Measurements from ENCODE around the gene MYRIP. TPM values are rescaled to one million over a fixed set of nuclear protein-coding genes. Genes with fewer than 3 reads are reported as not detected.
A peak's percentile ranks its signal among the peaks of the same experiment; 100 is the strongest.

The MYRIP gene
- total RNA-seq, 1 experiment from 2014 or later, result 1.6 TPM

DNA sequence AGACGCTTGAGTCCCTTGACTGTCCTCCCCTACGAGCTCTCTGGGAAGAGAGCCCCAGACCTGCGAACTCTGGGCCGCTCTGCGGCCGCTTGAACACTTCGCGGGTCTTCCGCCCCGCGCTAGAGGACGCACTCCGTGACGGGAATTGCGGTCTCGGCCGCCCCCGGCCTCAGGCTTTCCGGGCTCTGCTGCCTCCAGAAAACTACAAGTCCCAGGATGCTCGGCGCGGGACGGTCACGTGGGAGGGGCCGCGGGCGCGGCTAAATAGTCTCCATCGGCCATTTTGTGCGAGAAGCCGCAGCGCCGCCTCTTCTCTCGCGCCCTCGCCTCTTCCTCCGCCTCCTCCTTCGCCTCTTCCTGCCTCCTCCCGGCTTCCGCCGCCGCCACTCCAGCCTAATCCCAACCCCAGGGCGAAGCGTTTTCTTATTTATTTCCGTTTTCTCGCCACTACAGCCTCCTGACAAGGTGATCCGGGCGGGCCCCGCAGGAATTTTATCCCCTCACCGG lies 500.1 kb downstream of the MYRIP start, which contains the start of gene EIF1B (continued):
- TF ChIP-seq KAT7 (CRISPR knock-in tag; IDR thresholded peaks at IDR 0.05; ENCODE audit: borderline replicate concordance) (no peak), TEAD4 (CRISPR knock-in tag; IDR thresholded peaks at IDR 0.05) (0 out of 2 replicates have a peak, but pooled peaks have one; percentile 62), ELF4 (CRISPR knock-in tag; IDR thresholded peaks at IDR 0.05; ENCODE audit: low read depth) (no peak), ZNF416 (CRISPR knock-in tag; IDR thresholded peaks at IDR 0.05) (no peak), SMAD4 (CRISPR knock-in tag; IDR thresholded peaks at IDR 0.05) (no peak), EMX1 (CRISPR knock-in tag; IDR thresholded peaks at IDR 0.05) (no peak), ESRRA (CRISPR knock-in tag; IDR thresholded peaks at IDR 0.05; ENCODE audit: borderline replicate concordance) (no peak), PREB (CRISPR knock-in tag; IDR thresholded peaks at IDR 0.05; ENCODE audit: borderline replicate concordance) (no peak), ZNF281 (CRISPR knock-in tag; IDR thresholded peaks at IDR 0.05) (no peak), JUN (CRISPR knock-in tag; IDR thresholded peaks at IDR 0.05) (no peak), STAT6 (CRISPR knock-in tag; conservative IDR thresholded peaks at IDR 0.05; ENCODE audit: low read depth) (no peak), ATF3 (CRISPR knock-in tag; conservative IDR thresholded peaks at IDR 0.05) (no peak), ZNF263 (CRISPR knock-in tag; IDR thresholded peaks at IDR 0.05; ENCODE audit: low read depth) (no peak), ZNF423 (CRISPR knock-in tag; IDR thresholded peaks at IDR 0.05) (no peak), NFYB (CRISPR knock-in tag; conservative IDR thresholded peaks at IDR 0.05; ENCODE audit: low read depth) (no peak), TCF7 (CRISPR knock-in tag; IDR thresholded peaks at IDR 0.05; ENCODE audit: low read depth) (no peak), ZNF317 (CRISPR knock-in tag; IDR thresholded peaks at IDR 0.05; ENCODE audit: borderline replicate concordance, low read depth) (no peak), ETV6 (CRISPR knock-in tag; IDR thresholded peaks at IDR 0.05) (no peak), FOXJ3 (CRISPR knock-in tag; IDR thresholded peaks at IDR 0.05; ENCODE audit: borderline replicate concordance) (no peak), IRF1 (CRISPR knock-in tag; IDR thresholded peaks at IDR 0.05) (no peak)
- TF ChIP-seq, protein P1, sequence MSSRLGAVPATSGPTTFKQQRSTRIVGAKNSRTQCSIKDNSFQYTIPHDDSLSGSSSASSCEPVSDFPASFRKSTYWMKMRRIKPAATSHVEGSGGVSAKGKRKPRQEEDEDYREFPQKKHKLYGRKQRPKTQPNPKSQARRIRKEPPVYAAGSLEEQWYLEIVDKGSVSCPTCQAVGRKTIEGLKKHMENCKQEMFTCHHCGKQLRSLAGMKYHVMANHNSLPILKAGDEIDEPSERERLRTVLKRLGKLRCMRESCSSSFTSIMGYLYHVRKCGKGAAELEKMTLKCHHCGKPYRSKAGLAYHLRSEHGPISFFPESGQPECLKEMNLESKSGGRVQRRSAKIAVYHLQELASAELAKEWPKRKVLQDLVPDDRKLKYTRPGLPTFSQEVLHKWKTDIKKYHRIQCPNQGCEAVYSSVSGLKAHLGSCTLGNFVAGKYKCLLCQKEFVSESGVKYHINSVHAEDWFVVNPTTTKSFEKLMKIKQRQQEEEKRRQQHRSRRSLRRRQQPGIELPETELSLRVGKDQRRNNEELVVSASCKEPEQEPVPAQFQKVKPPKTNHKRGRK (CRISPR knock-in tag; IDR thresholded peaks at IDR 0.05; ENCODE audit: borderline replicate concordance), result no peak
- TF ChIP-seq, protein P2, sequence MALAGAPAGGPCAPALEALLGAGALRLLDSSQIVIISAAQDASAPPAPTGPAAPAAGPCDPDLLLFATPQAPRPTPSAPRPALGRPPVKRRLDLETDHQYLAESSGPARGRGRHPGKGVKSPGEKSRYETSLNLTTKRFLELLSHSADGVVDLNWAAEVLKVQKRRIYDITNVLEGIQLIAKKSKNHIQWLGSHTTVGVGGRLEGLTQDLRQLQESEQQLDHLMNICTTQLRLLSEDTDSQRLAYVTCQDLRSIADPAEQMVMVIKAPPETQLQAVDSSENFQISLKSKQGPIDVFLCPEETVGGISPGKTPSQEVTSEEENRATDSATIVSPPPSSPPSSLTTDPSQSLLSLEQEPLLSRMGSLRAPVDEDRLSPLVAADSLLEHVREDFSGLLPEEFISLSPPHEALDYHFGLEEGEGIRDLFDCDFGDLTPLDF (CRISPR knock-in tag; IDR thresholded peaks at IDR 0.05), result no peak
- TF ChIP-seq, protein P3, sequence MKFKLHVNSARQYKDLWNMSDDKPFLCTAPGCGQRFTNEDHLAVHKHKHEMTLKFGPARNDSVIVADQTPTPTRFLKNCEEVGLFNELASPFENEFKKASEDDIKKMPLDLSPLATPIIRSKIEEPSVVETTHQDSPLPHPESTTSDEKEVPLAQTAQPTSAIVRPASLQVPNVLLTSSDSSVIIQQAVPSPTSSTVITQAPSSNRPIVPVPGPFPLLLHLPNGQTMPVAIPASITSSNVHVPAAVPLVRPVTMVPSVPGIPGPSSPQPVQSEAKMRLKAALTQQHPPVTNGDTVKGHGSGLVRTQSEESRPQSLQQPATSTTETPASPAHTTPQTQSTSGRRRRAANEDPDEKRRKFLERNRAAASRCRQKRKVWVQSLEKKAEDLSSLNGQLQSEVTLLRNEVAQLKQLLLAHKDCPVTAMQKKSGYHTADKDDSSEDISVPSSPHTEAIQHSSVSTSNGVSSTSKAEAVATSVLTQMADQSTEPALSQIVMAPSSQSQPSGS (CRISPR knock-in tag; IDR thresholded peaks at IDR 0.05; ENCODE audit: borderline replicate concordance, low read depth), result no peak
- TF ChIP-seq, protein P4, sequence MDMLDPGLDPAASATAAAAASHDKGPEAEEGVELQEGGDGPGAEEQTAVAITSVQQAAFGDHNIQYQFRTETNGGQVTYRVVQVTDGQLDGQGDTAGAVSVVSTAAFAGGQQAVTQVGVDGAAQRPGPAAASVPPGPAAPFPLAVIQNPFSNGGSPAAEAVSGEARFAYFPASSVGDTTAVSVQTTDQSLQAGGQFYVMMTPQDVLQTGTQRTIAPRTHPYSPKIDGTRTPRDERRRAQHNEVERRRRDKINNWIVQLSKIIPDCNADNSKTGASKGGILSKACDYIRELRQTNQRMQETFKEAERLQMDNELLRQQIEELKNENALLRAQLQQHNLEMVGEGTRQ (CRISPR knock-in tag; IDR thresholded peaks at IDR 0.05), result peak; percentile 98
